ENCODE results near the gene PTN.
"Not testable (repeated sequence)": the region's sequence is repeated elsewhere in the genome, so short reads cannot be mapped to it uniquely, and the experiment has no call there.

Gene PTN

GRCh38 chr7:137268001-137268865, 75.3 kb downstream of the PTN start:
- not testable (repeated sequence) for DNase-seq (ENCODE audit: low spot score); FAIRE-seq

- DNase-seq (ENCODE audit: low spot score) (no peak), FAIRE-seq (no peak)
Observed at GRCh38 chr7:137266764-137267163, 76.8 kb downstream of the PTN start.

GRCh38 chr7:137265480-137265879, 78.1 kb downstream of the PTN start:
- not testable (repeated sequence) for FAIRE-seq

GRCh38 chr7:137262599-137262998, 80.9 kb downstream of the PTN start:
- FAIRE-seq (no peak), DNase-seq (ENCODE audit: low spot score) (no peak)

More at GRCh38 chr7:137265480-137265879, 78.1 kb downstream of the PTN start:
- DNase-seq (ENCODE audit: low spot score) = not testable (repeated sequence)

GRCh38 chr7:137258552-137258951, 85.0 kb downstream of the PTN start:
- FAIRE-seq (no peak), DNase-seq (ENCODE audit: low spot score) (no peak)

GRCh38 chr7:137254766-137255165, 88.8 kb downstream of the PTN start:
- no peak for DNase-seq (ENCODE audit: low spot score)
- no peak for FAIRE-seq

GRCh38 chr7:137245890-137246289, 97.6 kb downstream of the PTN start:
- FAIRE-seq = no peak
- DNase-seq (ENCODE audit: low spot score) = no peak

GRCh38 chr7:137245186-137245585, 98.3 kb downstream of the PTN start:
- FAIRE-seq (no peak), DNase-seq (ENCODE audit: low spot score) (no peak)

GRCh38 chr7:137243741-137244140, 99.8 kb downstream of the PTN start:
- no peak for FAIRE-seq
- DNase-seq (ENCODE audit: low spot score) = no peak

GRCh38 chr7:137242616-137243015, 100.9 kb downstream of the PTN start:
- no peak for FAIRE-seq
- DNase-seq (ENCODE audit: low spot score) = no peak

- no peak for FAIRE-seq
- no peak for DNase-seq (ENCODE audit: low spot score)
Observed at GRCh38 chr7:137241655-137242360, 101.7 kb downstream of the PTN start.

GRCh38 chr7:137239186-137239585, 104.3 kb downstream of the PTN start:
- not testable (repeated sequence) for FAIRE-seq; DNase-seq (ENCODE audit: low spot score)

GRCh38 chr7:137235434-137235833, 108.1 kb downstream of the PTN start:
- FAIRE-seq (no peak), DNase-seq (ENCODE audit: low spot score) (no peak)

GRCh38 chr7:137231167-137231566, 112.4 kb downstream of the PTN start:
- DNase-seq (ENCODE audit: low spot score) = no peak
- FAIRE-seq = no peak

GRCh38 chr7:137221467-137221866, 122.1 kb downstream of the PTN start:
- DNase-seq (ENCODE audit: low spot score) = no peak
- no peak for FAIRE-seq

- DNase-seq (ENCODE audit: low spot score) (no peak), FAIRE-seq (no peak)
Observed at GRCh38 chr7:137213744-137214143, 129.8 kb downstream of the PTN start.

GRCh38 chr7:137209151-137209817, 134.2 kb downstream of the PTN start:
- FAIRE-seq (no peak), DNase-seq (ENCODE audit: low spot score) (no peak)

- DNase-seq (ENCODE audit: low spot score) (no peak), FAIRE-seq (no peak)
Observed at GRCh38 chr7:137206770-137207169, 136.8 kb downstream of the PTN start.

- FAIRE-seq (no peak), DNase-seq (ENCODE audit: low spot score) (no peak)
Observed at GRCh38 chr7:137204246-137204645, 139.3 kb downstream of the PTN start.

GRCh38 chr7:137203351-137203750, 140.2 kb downstream of the PTN start:
- FAIRE-seq = no peak

GRCh38 chr7:137196648-137197047, 146.9 kb downstream of the PTN start:
- DNase-seq (ENCODE audit: low spot score) (no peak), FAIRE-seq (no peak)

More at GRCh38 chr7:137203351-137203750, 140.2 kb downstream of the PTN start:
- no peak for DNase-seq (ENCODE audit: low spot score)

- no peak for FAIRE-seq
- DNase-seq (ENCODE audit: low spot score) = no peak
Observed at GRCh38 chr7:137195996-137196395, 147.5 kb downstream of the PTN start.
